Retinal pigment epithelial cell (primary cell): Measurements from ENCODE around the gene TRABD2A.
"Not testable (repeated sequence)": the region's sequence is repeated elsewhere in the genome, so short reads cannot be mapped to it uniquely, and the experiment has no call there.

Experiments used
- DNase-seq: peaks from one replicate; pipeline ENCODE4 v3.0.0-alpha.2; 2010; ENCODE audit warnings: low read depth
- H3K4me3 ChIP-seq: 2 replicates; pipeline ENCODE4 v1.5.1; 2011; ENCODE audit warnings: mild to moderate bottlenecking, low read length, control low read depth, moderate library complexity
- CTCF ChIP-seq: conservative IDR thresholded peaks from 2 replicates; pipeline ENCODE4 v1.5.1; 2011; ENCODE audit warnings: low read depth, low read length, control low read depth, inconsistent platforms

TRABD2A gene

DNA sequence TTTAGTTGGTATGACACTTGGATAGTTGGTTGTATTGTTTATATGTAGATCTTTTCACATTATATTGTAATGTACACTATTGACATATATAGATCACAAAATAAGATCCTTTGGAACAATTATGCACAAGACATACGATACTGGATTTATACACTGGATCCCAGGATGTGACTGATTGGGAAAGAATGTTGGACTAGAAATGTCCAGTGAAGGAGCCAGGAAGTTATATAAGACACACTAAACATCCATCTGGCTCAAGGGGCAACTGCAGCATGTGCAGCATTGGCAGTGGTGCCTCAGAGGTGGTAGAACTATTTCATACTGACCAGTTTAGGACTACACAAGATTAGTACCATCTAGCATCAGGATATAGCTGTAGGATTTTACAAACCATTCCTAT is 104.9 kb downstream of the TRABD2A start:
- no peak for DNase-seq
- no peak overlapping the region for H3K4me3 ChIP-seq
- TF ChIP-seq CTCF: no peak

GRCh38 chr2:84773562-84773961 is 107.3 kb downstream of the TRABD2A start:
- H3K4me3 ChIP-seq, DNase-seq: not testable (repeated sequence)
